ENCODE measurements around the gene GRIN2A.

GRIN2A gene

GRCh38 chr16:10150906-10151305 lies 31.3 kb downstream of the GRIN2A start:
- no peak for DNase-seq
- H3K4me3 ChIP-seq (ENCODE audit: low read depth, low read length) = no peak overlapping the region
- no peaks in the 10 kb centered on the region for H3K27me3 ChIP-seq (replicated peaks)
- in situ Hi-C loops (cut with HindIII; ENCODE audit: low pct_ligation_motif_present, low sequenced_read_pairs) = no loop called here
- TF ChIP-seq, protein P1, sequence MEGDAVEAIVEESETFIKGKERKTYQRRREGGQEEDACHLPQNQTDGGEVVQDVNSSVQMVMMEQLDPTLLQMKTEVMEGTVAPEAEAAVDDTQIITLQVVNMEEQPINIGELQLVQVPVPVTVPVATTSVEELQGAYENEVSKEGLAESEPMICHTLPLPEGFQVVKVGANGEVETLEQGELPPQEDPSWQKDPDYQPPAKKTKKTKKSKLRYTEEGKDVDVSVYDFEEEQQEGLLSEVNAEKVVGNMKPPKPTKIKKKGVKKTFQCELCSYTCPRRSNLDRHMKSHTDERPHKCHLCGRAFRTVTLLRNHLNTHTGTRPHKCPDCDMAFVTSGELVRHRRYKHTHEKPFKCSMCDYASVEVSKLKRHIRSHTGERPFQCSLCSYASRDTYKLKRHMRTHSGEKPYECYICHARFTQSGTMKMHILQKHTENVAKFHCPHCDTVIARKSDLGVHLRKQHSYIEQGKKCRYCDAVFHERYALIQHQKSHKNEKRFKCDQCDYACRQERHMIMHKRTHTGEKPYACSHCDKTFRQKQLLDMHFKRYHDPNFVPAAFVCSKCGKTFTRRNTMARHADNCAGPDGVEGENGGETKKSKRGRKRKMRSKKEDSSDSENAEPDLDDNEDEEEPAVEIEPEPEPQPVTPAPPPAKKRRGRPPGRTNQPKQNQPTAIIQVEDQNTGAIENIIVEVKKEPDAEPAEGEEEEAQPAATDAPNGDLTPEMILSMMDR (IDR thresholded peaks at IDR 0.05; ENCODE audit: low read depth, low read length, missing control alignments) = no peak
- H3K27ac ChIP-seq = no peak overlapping the region
- H3K36me3 ChIP-seq (replicated peaks) = no peaks in the 10 kb centered on the region

GRCh38 chr16:10145542-10146035 lies 36.6 kb downstream of the GRIN2A start:
- no peak overlapping the region for H3K27ac ChIP-seq
- no peak for DNase-seq
- no peak overlapping the region for H3K4me3 ChIP-seq (ENCODE audit: low read depth, low read length)
- no peaks in the 10 kb centered on the region for H3K27me3 ChIP-seq (replicated peaks)
- TF ChIP-seq, protein P1 (IDR thresholded peaks at IDR 0.05; ENCODE audit: low read depth, low read length, missing control alignments) = no peak
- in situ Hi-C loops (cut with HindIII; ENCODE audit: low pct_ligation_motif_present, low sequenced_read_pairs) = no loop called here
- H3K36me3 ChIP-seq (replicated peaks) = no peaks in the 10 kb centered on the region

GRCh38 chr16:10141671-10142070 lies 40.6 kb downstream of the GRIN2A start:
- Histone ChIP-seq H3K27me3 (replicated peaks) (no peaks in the 10 kb centered on the region), H3K36me3 (replicated peaks) (no peaks in the 10 kb centered on the region), H3K4me3 (ENCODE audit: low read depth, low read length) (no peak overlapping the region), H3K27ac (no peak overlapping the region)
- TF ChIP-seq, protein P1 (IDR thresholded peaks at IDR 0.05; ENCODE audit: low read depth, low read length, missing control alignments) = no peak
- in situ Hi-C loops (cut with HindIII; ENCODE audit: low pct_ligation_motif_present, low sequenced_read_pairs) = no loop called here
- DNase-seq = no peak

GRCh38 chr16:10138881-10139280 lies 43.3 kb downstream of the GRIN2A start:
- TF ChIP-seq, protein P1 (IDR thresholded peaks at IDR 0.05; ENCODE audit: low read depth, low read length, missing control alignments) = no peak
- H3K36me3 ChIP-seq (replicated peaks) = no peaks in the 10 kb centered on the region
- in situ Hi-C loops (cut with HindIII; ENCODE audit: low pct_ligation_motif_present, low sequenced_read_pairs) = no loop called here
- no peak overlapping the region for H3K4me3 ChIP-seq (ENCODE audit: low read depth, low read length)
- H3K27ac ChIP-seq = no peak overlapping the region
- DNase-seq = no peak
- no peaks in the 10 kb centered on the region for H3K27me3 ChIP-seq (replicated peaks)

DNA sequence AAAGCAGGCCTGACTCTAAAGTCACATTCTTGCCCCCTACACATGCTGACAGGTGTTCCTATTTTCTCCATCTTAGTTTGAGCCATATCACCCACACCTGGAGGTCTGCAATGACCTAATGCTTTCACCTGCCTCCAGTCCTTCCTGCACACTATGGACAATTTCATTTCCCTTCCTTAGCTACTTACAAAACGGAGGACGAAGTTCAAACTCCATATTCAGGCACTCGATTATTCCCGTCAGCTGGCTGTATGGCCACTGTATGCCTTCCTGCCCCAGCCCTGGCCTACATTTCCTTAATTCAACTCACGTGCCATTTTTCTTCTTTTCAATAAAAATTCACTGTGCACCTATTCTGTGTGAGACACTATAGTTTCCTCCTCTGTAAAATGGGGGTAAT lies 44.9 kb downstream of the GRIN2A start:
- Histone ChIP-seq H3K4me3 (ENCODE audit: low read depth, low read length) (no peak overlapping the region), H3K27me3 (replicated peaks) (no peaks in the 10 kb centered on the region), H3K27ac (no peak overlapping the region), H3K36me3 (replicated peaks) (no peaks in the 10 kb centered on the region)
- DNase-seq = no peak
- in situ Hi-C loops (cut with HindIII; ENCODE audit: low pct_ligation_motif_present, low sequenced_read_pairs) = no loop called here
- TF ChIP-seq, protein P1 (IDR thresholded peaks at IDR 0.05; ENCODE audit: low read depth, low read length, missing control alignments) = no peak

DNA sequence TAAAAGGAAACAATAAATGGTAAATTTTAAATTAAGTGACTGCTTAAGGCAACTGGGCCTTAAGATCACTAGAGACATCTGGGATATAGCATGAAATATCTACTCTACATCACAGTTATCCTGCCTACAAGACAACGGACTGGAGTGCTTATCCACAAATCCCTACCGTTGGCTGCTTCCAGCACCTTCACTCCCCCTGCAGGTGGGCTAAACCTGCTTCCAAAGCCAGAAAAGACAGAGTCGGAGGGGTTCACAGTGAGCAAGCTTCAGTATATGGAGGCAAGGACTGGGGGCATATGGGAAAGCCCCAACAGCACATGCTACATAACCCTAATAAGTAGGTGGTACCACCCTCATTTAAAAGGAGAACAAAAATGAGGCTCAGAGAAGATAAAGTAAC lies 45.3 kb downstream of the GRIN2A start:
- Histone ChIP-seq H3K4me3 (ENCODE audit: low read depth, low read length) (no peak overlapping the region), H3K27ac (no peak overlapping the region), H3K27me3 (replicated peaks) (no peaks in the 10 kb centered on the region), H3K36me3 (replicated peaks) (no peaks in the 10 kb centered on the region)
- TF ChIP-seq, protein P1 (IDR thresholded peaks at IDR 0.05; ENCODE audit: low read depth, low read length, missing control alignments) = no peak
- in situ Hi-C loops (cut with HindIII; ENCODE audit: low pct_ligation_motif_present, low sequenced_read_pairs) = no loop called here
- DNase-seq = no peak
